Hepatocyte (in vitro differentiated cells): ENCODE measurements around the gene LRMDA. TPM values are rescaled to one million over a fixed set of nuclear protein-coding genes. Genes with fewer than 3 reads are reported as not detected.

Experiments used
- DNase-seq: peaks from one replicate; pipeline ENCODE4 v3.0.0-alpha.2; 2016; ENCODE audit warnings: low spot score
- H2AFZ ChIP-seq: fragments of 200-600 bp; sonication (generic); 2 replicates; pipeline ENCODE4 v1.6.0; 2016; ENCODE audit warnings: antibody characterized with exemption, mild to moderate bottlenecking
- H3K27ac ChIP-seq: fragments of 200-600 bp; sonication (generic); 2 replicates; pipeline ENCODE4 v1.5.1; 2016; ENCODE audit warnings: mild to moderate bottlenecking
- H3K27me3 ChIP-seq: fragments of 200-600 bp; sonication (generic); 2 replicates; pipeline ENCODE4 v1.6.1; 2016
- H3K36me3 ChIP-seq: fragments of 200-600 bp; sonication (generic); replicated peaks from 2 replicates; pipeline ENCODE4 v1.5.1; 2016; ENCODE audit warnings: low read depth; ENCODE audit not compliant: insufficient read depth
- H3K4me1 ChIP-seq: fragments of 200-600 bp; sonication (generic); 2 replicates; pipeline ENCODE4 v1.5.1; 2016; ENCODE audit warnings: mild to moderate bottlenecking, moderate library complexity; ENCODE audit not compliant: insufficient read depth
- H3K4me2 ChIP-seq: fragments of 200-600 bp; sonication (generic); 2 replicates; pipeline ENCODE4 v1.6.0; 2016
- H3K4me3 ChIP-seq: fragments of 200-600 bp; sonication (generic); 2 replicates; pipeline ENCODE4 v1.5.1; 2016; ENCODE audit warnings: mild to moderate bottlenecking
- H3K79me2 ChIP-seq: fragments of 200-600 bp; sonication (generic); 2 replicates; pipeline ENCODE4 v1.6.0; 2017; ENCODE audit warnings: mild to moderate bottlenecking
- H3K9me2 ChIP-seq: fragments of 200-600 bp; sonication (generic); replicated peaks from 2 replicates; pipeline ENCODE4 v1.6.0; 2017; ENCODE audit warnings: mild to moderate bottlenecking; ENCODE audit not compliant: insufficient read depth
- H3K9me3 ChIP-seq: fragments of 200-600 bp; sonication (generic); 2 replicates; pipeline ENCODE4 v1.5.1; 2016; ENCODE audit warnings: low read depth, mild to moderate bottlenecking
- H4K20me1 ChIP-seq: fragments of 200-600 bp; sonication (generic); 2 replicates; pipeline ENCODE4 v1.6.0; 2016; ENCODE audit warnings: mild to moderate bottlenecking; ENCODE audit not compliant: insufficient read depth, poor library complexity, severe bottlenecking
- EZH2 ChIP-seq: fragments of 200-600 bp; sonication (generic); IDR thresholded peaks from 2 replicates; pipeline ENCODE4 v1.6.1; 2016; ENCODE audit warnings: antibody characterized with exemption, mild to moderate bottlenecking, borderline replicate concordance
- EZH2phosphoT487 ChIP-seq: fragments of 200-600 bp; sonication (generic); IDR thresholded peaks from one replicate; pipeline ENCODE4 v1.6.1; 2018; ENCODE audit warnings: antibody characterized with exemption, mild to moderate bottlenecking, low read depth, moderate library complexity; ENCODE audit not compliant: unreplicated experiment, severe bottlenecking
- WGBS: methylation state at CpG from one replicate; pipeline ENCODE4 v1.1.6; 2016; ENCODE audit warnings: low lambda C conversion rate; ENCODE audit errors: missing lambda C conversion rate; 5-methylcytosine and 5-hydroxymethylcytosine counted together
- polyA plus RNA-seq: library from polyadenylated mRNA; unstranded; fragments of >200 nt; fragmentation: Nextera tagmentation; extraction: Ambion mirVana; gene quantifications from 2 replicates; pipeline ENCODE4 v1.2.1, GENCODE V29; 2016
- total RNA-seq: library from RNA; depleted of rRNA; stranded (reverse); fragments of >200 nt; gene quantifications from 2 replicates; pipeline ENCODE4 v1.2.3, GENCODE V29; 2014
- TF ChIP-seq, protein P1 (sequence below): fragments of 200-600 bp; sonication (generic); IDR thresholded peaks from 2 replicates; pipeline ENCODE4 v1.5.1; 2016; ENCODE audit warnings: antibody characterized with exemption, mild to moderate bottlenecking; ENCODE audit not compliant: poor library complexity

The LRMDA gene
- total and polyA plus RNA-seq, 2 experiments from 2014 or later, result 5.6 to 15.7 TPM

GRCh38 chr10:75597773-75598440 is 166.5 kb downstream of the LRMDA start:
- no peak for DNase-seq
- no peaks in the 10 kb centered on the region for H4K20me1 ChIP-seq
- TF ChIP-seq EZH2 (no peak), EZH2phosphoT487 (no peak)
- TF ChIP-seq, protein P1, sequence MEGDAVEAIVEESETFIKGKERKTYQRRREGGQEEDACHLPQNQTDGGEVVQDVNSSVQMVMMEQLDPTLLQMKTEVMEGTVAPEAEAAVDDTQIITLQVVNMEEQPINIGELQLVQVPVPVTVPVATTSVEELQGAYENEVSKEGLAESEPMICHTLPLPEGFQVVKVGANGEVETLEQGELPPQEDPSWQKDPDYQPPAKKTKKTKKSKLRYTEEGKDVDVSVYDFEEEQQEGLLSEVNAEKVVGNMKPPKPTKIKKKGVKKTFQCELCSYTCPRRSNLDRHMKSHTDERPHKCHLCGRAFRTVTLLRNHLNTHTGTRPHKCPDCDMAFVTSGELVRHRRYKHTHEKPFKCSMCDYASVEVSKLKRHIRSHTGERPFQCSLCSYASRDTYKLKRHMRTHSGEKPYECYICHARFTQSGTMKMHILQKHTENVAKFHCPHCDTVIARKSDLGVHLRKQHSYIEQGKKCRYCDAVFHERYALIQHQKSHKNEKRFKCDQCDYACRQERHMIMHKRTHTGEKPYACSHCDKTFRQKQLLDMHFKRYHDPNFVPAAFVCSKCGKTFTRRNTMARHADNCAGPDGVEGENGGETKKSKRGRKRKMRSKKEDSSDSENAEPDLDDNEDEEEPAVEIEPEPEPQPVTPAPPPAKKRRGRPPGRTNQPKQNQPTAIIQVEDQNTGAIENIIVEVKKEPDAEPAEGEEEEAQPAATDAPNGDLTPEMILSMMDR, result no peak
- no peaks in the 10 kb centered on the region for H3K27me3 ChIP-seq
- no peak overlapping the region for H2AFZ ChIP-seq
- H3K27ac ChIP-seq, result no peak overlapping the region
- no peak overlapping the region for H3K4me3 ChIP-seq
- WGBS, result 74% methylated on average over 15 of the region's 15 CpGs
- peaks cover 8% of the 10 kb centered on the region for H3K4me1 ChIP-seq
- H3K79me2 ChIP-seq, result no peaks in the 10 kb centered on the region
- H3K4me2 ChIP-seq, result no peak overlapping the region
- H3K9me2 ChIP-seq, result no peaks in the 10 kb centered on the region
- no peaks in the 10 kb centered on the region for H3K36me3 ChIP-seq
- no peaks in the 10 kb centered on the region for H3K9me3 ChIP-seq

DNA sequence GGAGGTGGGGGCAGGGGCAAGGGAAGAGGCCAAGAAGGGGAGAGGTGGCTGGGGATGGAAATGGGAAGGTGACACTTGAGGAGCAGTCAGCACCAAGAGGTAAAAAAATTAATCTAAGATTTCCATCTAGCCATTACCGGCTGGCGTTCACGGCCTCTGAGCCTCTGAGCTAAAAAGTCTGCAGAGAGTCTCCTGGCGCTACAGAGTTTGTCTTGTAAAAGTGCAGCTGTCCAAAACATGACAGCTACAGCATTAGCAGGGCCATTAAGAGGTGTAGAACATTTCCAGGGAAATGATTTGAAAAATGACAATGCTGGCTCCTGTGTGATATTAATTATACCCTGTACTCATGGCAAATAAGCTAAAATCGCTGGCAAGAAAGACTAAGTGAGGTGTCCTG is 167.6 kb downstream of the LRMDA start:
- no peaks in the 10 kb centered on the region for H3K9me2 ChIP-seq
- H3K79me2 ChIP-seq, result no peaks in the 10 kb centered on the region
- TF ChIP-seq EZH2 (no peak), EZH2phosphoT487 (no peak)
- TF ChIP-seq, protein P1, result no peak
- WGBS, result 83% methylated on average over 5 of the region's 5 CpGs
- no peaks in the 10 kb centered on the region for H4K20me1 ChIP-seq
- H2AFZ ChIP-seq, result no peak overlapping the region
- H3K27me3 ChIP-seq, result no peaks in the 10 kb centered on the region
- H3K4me1 ChIP-seq, result peaks cover 8% of the 10 kb centered on the region
- no peaks in the 10 kb centered on the region for H3K9me3 ChIP-seq
- no peak overlapping the region for H3K4me2 ChIP-seq
- H3K27ac ChIP-seq, result no peak overlapping the region
- H3K4me3 ChIP-seq, result no peak overlapping the region
- no peaks in the 10 kb centered on the region for H3K36me3 ChIP-seq
- no peak for DNase-seq

GRCh38 chr10:75599875-75600648 is 168.6 kb downstream of the LRMDA start:
- Histone ChIP-seq H3K9me3 (no peaks in the 10 kb centered on the region), H3K79me2 (no peaks in the 10 kb centered on the region), H3K4me2 (no peak overlapping the region), H3K4me3 (no peak overlapping the region), H3K36me3 (no peaks in the 10 kb centered on the region), H4K20me1 (no peaks in the 10 kb centered on the region), H3K27ac (no peak overlapping the region), H3K9me2 (no peaks in the 10 kb centered on the region), H2AFZ (no peak overlapping the region), H3K27me3 (no peaks in the 10 kb centered on the region), H3K4me1 (peaks cover 8% of the 10 kb centered on the region)
- no peak for DNase-seq
- 97% methylated on average over 2 of the region's 2 CpGs for WGBS
- TF ChIP-seq EZH2 (no peak), EZH2phosphoT487 (no peak)
- TF ChIP-seq, protein P1, result no peak
